ENCODE measurements around the gene GRAMD4. TPM values are rescaled to one million over a fixed set of nuclear protein-coding genes. Genes with fewer than 3 reads are reported as not detected.

GRAMD4 gene
- total RNA-seq, 1 experiment from 2014 or later: 18.4 TPM

DNA sequence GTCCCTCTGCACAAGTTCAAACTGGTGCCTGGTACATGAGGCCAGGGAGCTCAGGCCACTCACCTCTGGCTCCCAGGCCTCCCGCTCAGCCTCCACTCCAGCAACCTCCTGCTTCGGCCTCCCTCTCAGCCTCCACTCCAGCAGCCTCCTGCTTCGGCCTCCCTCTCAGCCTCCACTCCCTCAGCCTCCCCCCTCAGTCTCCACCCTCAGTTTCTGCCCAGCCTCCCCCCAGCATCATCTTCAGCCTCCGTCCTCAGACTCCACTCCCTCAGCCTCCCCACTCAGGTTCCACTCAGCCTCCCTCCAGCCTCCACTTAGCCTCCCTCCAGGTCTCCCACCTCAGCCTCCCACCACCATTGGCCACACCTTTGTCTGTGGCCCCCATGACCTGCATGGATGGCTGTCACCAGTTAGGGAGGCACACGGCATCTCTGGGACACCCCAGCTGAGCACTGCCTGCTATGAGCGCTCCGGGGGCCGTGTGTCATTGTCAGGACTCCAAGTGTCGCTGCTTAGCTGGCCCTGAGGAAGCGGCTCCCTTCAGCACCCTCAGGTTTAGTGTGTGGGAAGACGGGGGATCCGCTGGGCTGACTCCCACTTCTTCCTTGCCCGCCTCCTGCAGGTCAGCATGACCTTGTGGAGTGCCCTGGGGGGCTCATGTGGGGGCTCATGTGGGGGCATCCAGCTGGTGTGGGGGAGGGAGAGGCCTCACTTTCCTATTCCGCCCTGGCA lies 39.0 kb downstream of the GRAMD4 start:
- CTCF ChIA-PET: no interaction called here
- TF ChIP-seq CTCF (conservative IDR thresholded peaks at IDR 0.05; ENCODE audit: low read depth, low read length) (no peak), EZH2 (IDR thresholded peaks at IDR 0.05; ENCODE audit: borderline replicate concordance, low read depth, low read length, poor library complexity, severe bottlenecking) (no peak)
- POLR2A ChIA-PET (ENCODE audit: low non-redundant PET): no interaction called here
- H3K27ac ChIP-seq (ENCODE audit: low read depth, low read length, poor library complexity, severe bottlenecking): no peak overlapping the region
- peaks cover 5% of the 10 kb centered on the region for H3K4me1 ChIP-seq (ENCODE audit: insufficient read depth, low read length, poor library complexity, severe bottlenecking)
- H3K9me3 ChIP-seq (ENCODE audit: low read depth, low read length, poor library complexity, severe bottlenecking): no peaks in the 10 kb centered on the region
- no peaks in the 10 kb centered on the region for H3K36me3 ChIP-seq (ENCODE audit: insufficient read depth, low read length, poor library complexity, severe bottlenecking)
- H3K27me3 ChIP-seq (replicated peaks; ENCODE audit: insufficient read depth, low read depth, low read length, poor library complexity): no peaks in the 10 kb centered on the region
- intact Hi-C loops (cut with micrococcal nuclease; ENCODE audit: unreplicated experiment): no loop called here
- BruUV-seq (replicated peaks): no TSS peak
- H3K4me3 ChIP-seq (ENCODE audit: low read depth, low read length, poor library complexity, severe bottlenecking): no peak overlapping the region
- DNase-seq (ENCODE audit: low spot score): no peak

DNA sequence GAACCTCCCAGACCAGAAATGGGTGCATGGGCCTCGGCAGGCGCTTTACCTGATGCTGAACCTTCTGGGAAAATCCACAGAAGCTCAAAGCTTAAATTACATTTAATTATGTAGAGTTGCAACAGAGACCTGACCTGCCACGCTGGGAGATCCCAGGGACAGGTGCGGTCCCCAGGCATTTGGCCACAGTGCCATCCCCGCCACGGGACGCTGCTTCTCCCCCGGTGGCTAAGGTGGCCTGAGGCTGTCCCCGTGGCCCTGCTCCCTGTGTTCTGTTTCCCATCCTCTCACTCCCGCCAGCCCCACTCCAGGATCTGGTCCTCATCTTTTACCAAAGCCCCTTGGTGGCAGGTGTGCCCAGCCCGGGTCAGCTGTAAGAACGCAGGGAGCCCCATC lies 39.6 kb downstream of the GRAMD4 start:
- intact Hi-C loops (cut with micrococcal nuclease; ENCODE audit: unreplicated experiment): no loop called here
- Histone ChIP-seq H3K4me3 (ENCODE audit: low read depth, low read length, poor library complexity, severe bottlenecking) (no peak overlapping the region), H3K27ac (ENCODE audit: low read depth, low read length, poor library complexity, severe bottlenecking) (no peak overlapping the region), H3K9me3 (ENCODE audit: low read depth, low read length, poor library complexity, severe bottlenecking) (no peaks in the 10 kb centered on the region), H3K4me1 (ENCODE audit: insufficient read depth, low read length, poor library complexity, severe bottlenecking) (peaks cover 5% of the 10 kb centered on the region), H3K36me3 (ENCODE audit: insufficient read depth, low read length, poor library complexity, severe bottlenecking) (no peaks in the 10 kb centered on the region), H3K27me3 (replicated peaks; ENCODE audit: insufficient read depth, low read depth, low read length, poor library complexity) (no peaks in the 10 kb centered on the region)
- ChIA-PET CTCF (no interaction called here), POLR2A (ENCODE audit: low non-redundant PET) (no interaction called here)
- TF ChIP-seq EZH2 (IDR thresholded peaks at IDR 0.05; ENCODE audit: borderline replicate concordance, low read depth, low read length, poor library complexity, severe bottlenecking): no peak
- no peak for TF ChIP-seq CTCF (conservative IDR thresholded peaks at IDR 0.05; ENCODE audit: low read depth, low read length)
- no peak for DNase-seq (ENCODE audit: low spot score)
- no TSS peak for BruUV-seq (replicated peaks)

DNA sequence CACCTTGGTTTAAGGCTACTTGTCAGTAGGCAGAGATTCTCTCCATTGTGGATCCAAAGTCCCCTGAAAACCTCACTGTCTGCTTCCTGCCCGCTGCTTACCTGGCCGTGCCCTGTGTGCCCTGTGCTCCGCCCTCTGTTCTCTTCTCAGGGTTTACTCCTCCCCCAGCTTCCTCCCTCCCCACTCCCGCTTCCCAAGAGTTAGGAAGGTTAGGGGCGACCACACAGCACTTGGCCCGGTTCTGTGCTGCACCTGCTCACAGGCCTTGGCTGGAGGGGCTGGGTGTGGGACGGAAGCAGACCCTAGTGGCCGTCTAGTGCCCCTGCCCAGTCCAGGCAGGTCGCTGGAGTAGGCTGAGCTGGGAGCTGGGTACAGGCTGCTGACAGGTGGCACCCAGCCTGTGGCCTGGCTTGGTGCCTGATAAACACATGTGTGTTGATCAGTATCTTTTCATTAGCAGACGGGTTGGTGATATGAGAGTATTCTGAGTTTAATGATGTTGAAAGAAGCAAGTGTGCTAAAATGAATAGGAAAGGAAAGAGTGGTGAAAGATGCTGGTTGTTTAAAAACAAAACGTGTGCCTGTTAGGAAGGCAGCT lies 40.5 kb downstream of the GRAMD4 start:
- Histone ChIP-seq H3K9me3 (ENCODE audit: low read depth, low read length, poor library complexity, severe bottlenecking) (no peaks in the 10 kb centered on the region), H3K4me3 (ENCODE audit: low read depth, low read length, poor library complexity, severe bottlenecking) (no peak overlapping the region), H3K36me3 (ENCODE audit: insufficient read depth, low read length, poor library complexity, severe bottlenecking) (no peaks in the 10 kb centered on the region), H3K27ac (ENCODE audit: low read depth, low read length, poor library complexity, severe bottlenecking) (no peak overlapping the region), H3K27me3 (replicated peaks; ENCODE audit: insufficient read depth, low read depth, low read length, poor library complexity) (no peaks in the 10 kb centered on the region), H3K4me1 (ENCODE audit: insufficient read depth, low read length, poor library complexity, severe bottlenecking) (peaks cover 5% of the 10 kb centered on the region)
- no peak for TF ChIP-seq EZH2 (IDR thresholded peaks at IDR 0.05; ENCODE audit: borderline replicate concordance, low read depth, low read length, poor library complexity, severe bottlenecking)
- no peak for TF ChIP-seq CTCF (conservative IDR thresholded peaks at IDR 0.05; ENCODE audit: low read depth, low read length)
- no peak for DNase-seq (ENCODE audit: low spot score)
- ChIA-PET CTCF (no interaction called here), POLR2A (ENCODE audit: low non-redundant PET) (no interaction called here)
- intact Hi-C loops (cut with micrococcal nuclease; ENCODE audit: unreplicated experiment): no loop called here
- no TSS peak for BruUV-seq (replicated peaks)
